SK-N-SH treated with all-trans-retinoic acid at 6 μM for 48 hours (cell line): ENCODE results near the gene LRRC4C.

Experiments
- ATAC-seq: fragments of 200-7000 bp; cut with Tn5 transposase; 3 replicates; pipeline ENCODE4 v1.9.1; 2020; ENCODE audit warnings: mild to moderate bottlenecking, moderate library complexity
- ARNTL ChIP-seq: fragments of 450-650 bp; formaldehyde crosslinking; IDR thresholded peaks from 2 replicates; pipeline ENCODE4 v1.5.0; 2020; ENCODE audit warnings: low read depth, mild to moderate bottlenecking, moderate library complexity, borderline replicate concordance
- BACH2 ChIP-seq: fragments of 250-450 bp; sonication (Bioruptor Pico); IDR thresholded peaks from 2 replicates; pipeline ENCODE4 v1.9.0; 2021; ENCODE audit warnings: mild to moderate bottlenecking, borderline replicate concordance
- CSDC2 ChIP-seq: fragments of 250-450 bp; sonication (Bioruptor Pico); IDR thresholded peaks from 2 replicates; pipeline ENCODE4 v1.5.0; 2020; ENCODE audit warnings: mild to moderate bottlenecking, moderate library complexity
- ESRRG ChIP-seq: fragments of 250-450 bp; sonication (Bioruptor Pico); IDR thresholded peaks from 2 replicates; pipeline ENCODE4 v1.6.1; 2021; ENCODE audit warnings: mild to moderate bottlenecking
- GLIS3 ChIP-seq: fragments of 250-450 bp; sonication (Bioruptor Pico); IDR thresholded peaks from 2 replicates; pipeline ENCODE4 v1.5.0; 2020; ENCODE audit warnings: mild to moderate bottlenecking, moderate library complexity
- ISL1 ChIP-seq: fragments of 250-450 bp; sonication (Bioruptor Pico); IDR thresholded peaks from 2 replicates; pipeline ENCODE4 v2.1.2; 2022; ENCODE audit warnings: mild to moderate bottlenecking, moderate library complexity
- OSR1 ChIP-seq: fragments of 250-450 bp; sonication (Bioruptor Pico); IDR thresholded peaks from 2 replicates; pipeline ENCODE4 v1.8.0; 2022; ENCODE audit warnings: moderate library complexity, mild to moderate bottlenecking, inconsistent platforms
- PPARA ChIP-seq: fragments of 250-450 bp; sonication (Bioruptor Pico); IDR thresholded peaks from 2 replicates; pipeline ENCODE4 v1.5.0; 2020; ENCODE audit warnings: mild to moderate bottlenecking, borderline replicate concordance
- RARB ChIP-seq: fragments of 250-450 bp; sonication (Bioruptor Pico); IDR thresholded peaks from 2 replicates; pipeline ENCODE4 v1.8.0; 2021; ENCODE audit warnings: mild to moderate bottlenecking, moderate library complexity
- TCF4 ChIP-seq: fragments of 250-450 bp; sonication (Bioruptor Pico); IDR thresholded peaks from 2 replicates; pipeline ENCODE4 v1.8.0; 2021; ENCODE audit warnings: mild to moderate bottlenecking, moderate library complexity, borderline replicate concordance
- TOX ChIP-seq: fragments of 250-450 bp; sonication (Bioruptor Pico); IDR thresholded peaks from 2 replicates; pipeline ENCODE4 v1.8.0; 2021; ENCODE audit warnings: mild to moderate bottlenecking, moderate library complexity, borderline replicate concordance
- ZC3H10 ChIP-seq: fragments of 250-450 bp; sonication (Bioruptor Pico); IDR thresholded peaks from 2 replicates; pipeline ENCODE4 v1.5.1; 2021; ENCODE audit warnings: mild to moderate bottlenecking, moderate library complexity
- ZFP3 ChIP-seq: fragments of 250-450 bp; sonication (Bioruptor Pico); IDR thresholded peaks from 2 replicates; pipeline ENCODE4 v1.5.0; 2020; ENCODE audit warnings: mild to moderate bottlenecking, moderate library complexity
- ZFP30 ChIP-seq: fragments of 450-650 bp; formaldehyde crosslinking; IDR thresholded peaks from 2 replicates; pipeline ENCODE4 v1.5.0; 2022; ENCODE audit warnings: mild to moderate bottlenecking, moderate library complexity
- ZNF565 ChIP-seq: fragments of 450-650 bp; formaldehyde crosslinking; conservative IDR thresholded peaks from 2 replicates; pipeline ENCODE4 v1.5.0; 2020; ENCODE audit warnings: low read depth, mild to moderate bottlenecking, moderate library complexity
- ZNF70 ChIP-seq: fragments of 450-650 bp; formaldehyde crosslinking; IDR thresholded peaks from 2 replicates; pipeline ENCODE4 v1.5.0; 2020; ENCODE audit warnings: mild to moderate bottlenecking, moderate library complexity
- ZNF8 ChIP-seq: fragments of 450-650 bp; formaldehyde crosslinking; IDR thresholded peaks from 2 replicates; pipeline ENCODE4 v1.5.0; 2020; ENCODE audit warnings: mild to moderate bottlenecking, moderate library complexity
- TF ChIP-seq, protein P1 (sequence below): fragments of 250-450 bp; sonication (Bioruptor Pico); IDR thresholded peaks from 2 replicates; pipeline ENCODE4 v1.5.1; 2020; ENCODE audit warnings: low read depth, mild to moderate bottlenecking, moderate library complexity
- TF ChIP-seq, protein P2 (sequence below): fragments of 250-450 bp; sonication (Bioruptor Pico); IDR thresholded peaks from 2 replicates; pipeline ENCODE4 v1.5.1; 2021; ENCODE audit warnings: mild to moderate bottlenecking, moderate library complexity
- TF ChIP-seq, protein P3 (sequence below): fragments of 250-450 bp; sonication (Bioruptor Pico); IDR thresholded peaks from 2 replicates; pipeline ENCODE4 v1.5.0; 2020; ENCODE audit warnings: mild to moderate bottlenecking, moderate library complexity
- TF ChIP-seq, protein P4 (sequence below): fragments of 250-450 bp; sonication (Bioruptor Pico); IDR thresholded peaks from 2 replicates; pipeline ENCODE4 v1.8.0; 2020; ENCODE audit warnings: mild to moderate bottlenecking, moderate library complexity, borderline replicate concordance
- TF ChIP-seq, protein P5 (sequence below): fragments of 250-450 bp; sonication (Bioruptor Pico); IDR thresholded peaks from 2 replicates; pipeline ENCODE4 v1.8.0; 2021; ENCODE audit warnings: low read depth, mild to moderate bottlenecking, moderate library complexity, borderline replicate concordance

Gene LRRC4C

DNA sequence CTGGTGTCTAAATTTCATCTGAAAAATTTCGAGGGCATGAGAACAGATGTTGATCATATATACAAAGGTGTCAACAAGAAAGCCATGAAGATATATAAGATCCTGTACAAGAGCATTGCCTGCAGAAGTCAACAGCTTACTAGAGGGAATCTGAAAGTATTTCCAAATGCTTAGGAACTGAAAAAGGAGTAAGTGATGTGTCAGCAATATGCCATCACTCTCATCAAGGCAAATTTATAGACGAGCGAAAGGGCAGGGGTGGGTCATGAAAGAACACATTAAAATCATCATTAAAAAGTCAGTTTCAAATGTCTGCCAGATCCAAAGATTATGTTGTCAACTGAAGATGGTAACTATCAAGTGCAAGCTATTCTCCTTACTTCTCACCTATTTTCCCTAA, 1299.0 kb downstream of the LRRC4C start:
- no peak for ATAC-seq
- TF ChIP-seq, protein P1, sequence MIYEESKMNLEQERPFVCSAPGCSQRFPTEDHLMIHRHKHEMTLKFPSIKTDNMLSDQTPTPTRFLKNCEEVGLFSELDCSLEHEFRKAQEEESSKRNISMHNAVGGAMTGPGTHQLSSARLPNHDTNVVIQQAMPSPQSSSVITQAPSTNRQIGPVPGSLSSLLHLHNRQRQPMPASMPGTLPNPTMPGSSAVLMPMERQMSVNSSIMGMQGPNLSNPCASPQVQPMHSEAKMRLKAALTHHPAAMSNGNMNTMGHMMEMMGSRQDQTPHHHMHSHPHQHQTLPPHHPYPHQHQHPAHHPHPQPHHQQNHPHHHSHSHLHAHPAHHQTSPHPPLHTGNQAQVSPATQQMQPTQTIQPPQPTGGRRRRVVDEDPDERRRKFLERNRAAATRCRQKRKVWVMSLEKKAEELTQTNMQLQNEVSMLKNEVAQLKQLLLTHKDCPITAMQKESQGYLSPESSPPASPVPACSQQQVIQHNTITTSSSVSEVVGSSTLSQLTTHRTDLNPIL (CRISPR knock-in tag), result no peak
- TF ChIP-seq TOX (no peak), GLIS3 (CRISPR knock-in tag) (no peak), ESRRG (no peak), ZFP3 (CRISPR knock-in tag) (no peak), PPARA (no peak), ARNTL (no peak), BACH2 (CRISPR knock-in tag) (no peak), ZNF565 (CRISPR knock-in tag) (no peak), ZNF70 (no peak), ZC3H10 (CRISPR knock-in tag) (no peak), RARB (no peak)
- TF ChIP-seq, protein P2, sequence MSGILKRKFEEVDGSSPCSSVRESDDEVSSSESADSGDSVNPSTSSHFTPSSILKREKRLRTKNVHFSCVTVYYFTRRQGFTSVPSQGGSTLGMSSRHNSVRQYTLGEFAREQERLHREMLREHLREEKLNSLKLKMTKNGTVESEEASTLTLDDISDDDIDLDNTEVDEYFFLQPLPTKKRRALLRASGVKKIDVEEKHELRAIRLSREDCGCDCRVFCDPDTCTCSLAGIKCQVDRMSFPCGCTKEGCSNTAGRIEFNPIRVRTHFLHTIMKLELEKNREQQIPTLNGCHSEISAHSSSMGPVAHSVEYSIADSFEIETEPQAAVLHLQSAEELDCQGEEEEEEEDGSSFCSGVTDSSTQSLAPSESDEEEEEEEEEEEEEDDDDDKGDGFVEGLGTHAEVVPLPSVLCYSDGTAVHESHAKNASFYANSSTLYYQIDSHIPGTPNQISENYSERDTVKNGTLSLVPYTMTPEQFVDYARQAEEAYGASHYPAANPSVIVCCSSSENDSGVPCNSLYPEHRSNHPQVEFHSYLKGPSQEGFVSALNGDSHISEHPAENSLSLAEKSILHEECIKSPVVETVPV (CRISPR knock-in tag), result no peak
- TF ChIP-seq, protein P3, sequence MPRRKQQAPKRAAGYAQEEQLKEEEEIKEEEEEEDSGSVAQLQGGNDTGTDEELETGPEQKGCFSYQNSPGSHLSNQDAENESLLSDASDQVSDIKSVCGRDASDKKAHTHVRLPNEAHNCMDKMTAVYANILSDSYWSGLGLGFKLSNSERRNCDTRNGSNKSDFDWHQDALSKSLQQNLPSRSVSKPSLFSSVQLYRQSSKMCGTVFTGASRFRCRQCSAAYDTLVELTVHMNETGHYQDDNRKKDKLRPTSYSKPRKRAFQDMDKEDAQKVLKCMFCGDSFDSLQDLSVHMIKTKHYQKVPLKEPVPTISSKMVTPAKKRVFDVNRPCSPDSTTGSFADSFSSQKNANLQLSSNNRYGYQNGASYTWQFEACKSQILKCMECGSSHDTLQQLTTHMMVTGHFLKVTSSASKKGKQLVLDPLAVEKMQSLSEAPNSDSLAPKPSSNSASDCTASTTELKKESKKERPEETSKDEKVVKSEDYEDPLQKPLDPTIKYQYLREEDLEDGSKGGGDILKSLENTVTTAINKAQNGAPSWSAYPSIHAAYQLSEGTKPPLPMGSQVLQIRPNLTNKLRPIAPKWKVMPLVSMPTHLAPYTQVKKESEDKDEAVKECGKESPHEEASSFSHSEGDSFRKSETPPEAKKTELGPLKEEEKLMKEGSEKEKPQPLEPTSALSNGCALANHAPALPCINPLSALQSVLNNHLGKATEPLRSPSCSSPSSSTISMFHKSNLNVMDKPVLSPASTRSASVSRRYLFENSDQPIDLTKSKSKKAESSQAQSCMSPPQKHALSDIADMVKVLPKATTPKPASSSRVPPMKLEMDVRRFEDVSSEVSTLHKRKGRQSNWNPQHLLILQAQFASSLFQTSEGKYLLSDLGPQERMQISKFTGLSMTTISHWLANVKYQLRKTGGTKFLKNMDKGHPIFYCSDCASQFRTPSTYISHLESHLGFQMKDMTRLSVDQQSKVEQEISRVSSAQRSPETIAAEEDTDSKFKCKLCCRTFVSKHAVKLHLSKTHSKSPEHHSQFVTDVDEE (CRISPR knock-in tag), result no peak

DNA sequence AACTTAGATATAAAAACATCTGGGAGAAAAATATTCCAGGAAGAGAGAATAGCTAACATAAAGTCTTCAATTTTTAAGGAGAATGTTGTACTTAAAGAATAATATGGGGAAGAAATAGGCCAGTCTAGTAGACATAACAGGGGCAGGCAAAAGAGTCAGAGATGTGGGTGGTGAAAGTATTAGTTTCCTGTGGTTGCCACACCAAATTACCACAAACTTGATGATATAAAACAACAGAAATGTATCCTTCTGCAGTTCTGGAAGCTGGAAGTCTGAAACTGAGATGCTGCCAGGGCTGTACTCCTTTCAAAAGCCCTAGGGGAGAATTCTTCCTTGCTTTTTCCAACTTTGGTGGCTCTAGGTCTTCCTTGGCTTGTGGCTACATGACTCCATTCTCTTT, 1309.7 kb downstream of the LRRC4C start:
- no peak for TF ChIP-seq BACH2 (CRISPR knock-in tag)
- TF ChIP-seq ZNF8 (CRISPR knock-in tag), result no peak
- no peak for TF ChIP-seq RARB
- TF ChIP-seq TCF4 (CRISPR knock-in tag), result no peak
- TF ChIP-seq CSDC2 (CRISPR knock-in tag), result no peak
- ATAC-seq, result no peak

DNA sequence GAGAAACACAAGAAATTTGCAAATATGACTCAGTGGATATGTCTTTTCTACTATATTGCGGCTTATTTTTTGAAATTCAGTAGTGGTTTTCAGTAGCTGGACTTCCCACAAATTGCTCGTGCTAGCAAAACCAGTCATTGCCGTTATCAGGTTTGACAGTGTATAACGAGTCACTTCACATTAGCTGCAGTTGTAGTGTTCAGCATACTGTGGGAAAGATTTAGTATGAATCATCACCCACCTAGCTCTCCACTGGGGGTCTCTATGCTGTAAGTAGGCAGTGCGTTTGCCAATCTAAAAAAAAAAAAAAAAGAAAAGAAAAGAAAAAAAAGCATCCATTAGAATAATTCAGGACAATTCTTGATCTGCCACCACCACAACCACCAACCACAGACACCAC, 1318.9 kb downstream of the LRRC4C start:
- ATAC-seq, result no peak
- TF ChIP-seq, protein P4, sequence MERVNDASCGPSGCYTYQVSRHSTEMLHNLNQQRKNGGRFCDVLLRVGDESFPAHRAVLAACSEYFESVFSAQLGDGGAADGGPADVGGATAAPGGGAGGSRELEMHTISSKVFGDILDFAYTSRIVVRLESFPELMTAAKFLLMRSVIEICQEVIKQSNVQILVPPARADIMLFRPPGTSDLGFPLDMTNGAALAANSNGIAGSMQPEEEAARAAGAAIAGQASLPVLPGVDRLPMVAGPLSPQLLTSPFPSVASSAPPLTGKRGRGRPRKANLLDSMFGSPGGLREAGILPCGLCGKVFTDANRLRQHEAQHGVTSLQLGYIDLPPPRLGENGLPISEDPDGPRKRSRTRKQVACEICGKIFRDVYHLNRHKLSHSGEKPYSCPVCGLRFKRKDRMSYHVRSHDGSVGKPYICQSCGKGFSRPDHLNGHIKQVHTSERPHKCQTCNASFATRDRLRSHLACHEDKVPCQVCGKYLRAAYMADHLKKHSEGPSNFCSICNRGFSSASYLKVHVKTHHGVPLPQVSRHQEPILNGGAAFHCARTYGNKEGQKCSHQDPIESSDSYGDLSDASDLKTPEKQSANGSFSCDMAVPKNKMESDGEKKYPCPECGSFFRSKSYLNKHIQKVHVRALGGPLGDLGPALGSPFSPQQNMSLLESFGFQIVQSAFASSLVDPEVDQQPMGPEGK, result no peak
- no peak for TF ChIP-seq CSDC2 (CRISPR knock-in tag)
- TF ChIP-seq TCF4 (CRISPR knock-in tag), result no peak
- TF ChIP-seq, protein P2 (CRISPR knock-in tag), result no peak
- TF ChIP-seq ISL1 (CRISPR knock-in tag), result no peak
- no peak for TF ChIP-seq BACH2 (CRISPR knock-in tag)
- TF ChIP-seq PPARA, result no peak
- no peak for TF ChIP-seq RARB
- TF ChIP-seq OSR1 (CRISPR knock-in tag), result no peak
- TF ChIP-seq ARNTL, result no peak
- TF ChIP-seq ZC3H10 (CRISPR knock-in tag), result no peak
- TF ChIP-seq, all 23 proteins: peak for 0

DNA sequence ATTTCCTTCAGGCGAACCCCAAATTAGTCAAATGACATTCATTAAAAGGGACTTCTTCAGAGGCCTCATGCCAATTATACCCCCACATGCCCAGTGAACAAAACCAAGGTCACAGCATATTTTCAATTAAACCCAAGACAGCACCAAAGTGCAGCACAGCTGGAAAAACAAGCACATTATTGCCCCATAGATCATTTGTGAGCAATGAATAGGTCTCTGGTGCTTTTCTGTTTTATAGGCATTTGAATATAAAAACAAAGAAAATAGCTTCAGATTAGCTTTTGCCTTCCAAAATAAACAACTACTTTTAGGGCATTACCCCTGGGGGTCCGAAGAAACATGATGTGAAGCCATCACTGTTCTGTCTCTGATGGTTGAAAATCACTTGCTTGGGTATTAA, 1319.9 kb downstream of the LRRC4C start:
- ATAC-seq, result no peak
- TF ChIP-seq ESRRG, result no peak
- no peak for TF ChIP-seq ZFP30 (CRISPR knock-in tag)
- TF ChIP-seq, protein P2 (CRISPR knock-in tag), result no peak
- no peak for TF ChIP-seq BACH2 (CRISPR knock-in tag)
- no peak for TF ChIP-seq ZNF70
- TF ChIP-seq, protein P5, sequence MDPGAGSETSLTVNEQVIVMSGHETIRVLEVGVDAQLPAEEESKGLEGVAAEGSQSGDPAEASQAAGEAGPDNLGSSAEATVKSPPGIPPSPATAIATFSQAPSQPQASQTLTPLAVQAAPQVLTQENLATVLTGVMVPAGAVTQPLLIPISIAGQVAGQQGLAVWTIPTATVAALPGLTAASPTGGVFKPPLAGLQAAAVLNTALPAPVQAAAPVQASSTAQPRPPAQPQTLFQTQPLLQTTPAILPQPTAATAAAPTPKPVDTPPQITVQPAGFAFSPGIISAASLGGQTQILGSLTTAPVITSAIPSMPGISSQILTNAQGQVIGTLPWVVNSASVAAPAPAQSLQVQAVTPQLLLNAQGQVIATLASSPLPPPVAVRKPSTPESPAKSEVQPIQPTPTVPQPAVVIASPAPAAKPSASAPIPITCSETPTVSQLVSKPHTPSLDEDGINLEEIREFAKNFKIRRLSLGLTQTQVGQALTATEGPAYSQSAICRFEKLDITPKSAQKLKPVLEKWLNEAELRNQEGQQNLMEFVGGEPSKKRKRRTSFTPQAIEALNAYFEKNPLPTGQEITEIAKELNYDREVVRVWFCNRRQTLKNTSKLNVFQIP (CRISPR knock-in tag), result no peak
- no peak for TF ChIP-seq ZNF565 (CRISPR knock-in tag)
